Effector CD4-positive, alpha-beta T cell (primary cell): Measurements from ENCODE around the gene AVL9.
"Not testable (repeated sequence)": the region's sequence is repeated elsewhere in the genome, so short reads cannot be mapped to it uniquely, and the experiment has no call there.

Source experiments
- DNase-seq: peaks from one replicate; pipeline ENCODE4 v3.0.0-alpha.2; 2020

The AVL9 gene

DNA sequence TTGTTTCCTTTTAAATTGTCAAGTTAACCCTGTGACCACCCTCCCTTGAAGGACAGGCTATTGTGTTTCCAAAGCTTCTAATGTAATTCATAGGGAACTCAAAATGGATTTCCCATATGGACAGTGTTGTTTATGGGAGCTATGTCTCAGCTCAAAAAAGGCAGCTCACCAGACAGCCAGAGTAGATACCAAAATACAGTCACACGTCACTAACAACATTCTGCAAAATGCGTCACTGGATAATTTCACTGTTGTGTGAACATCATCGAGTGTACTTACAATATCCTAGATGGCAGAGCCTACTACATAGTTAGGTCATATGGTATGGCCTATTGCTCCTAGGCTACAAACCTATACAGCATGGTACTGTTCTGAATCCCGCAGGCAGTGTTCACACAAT lies 97.4 kb downstream of the AVL9 start:
- no peak for DNase-seq

DNA sequence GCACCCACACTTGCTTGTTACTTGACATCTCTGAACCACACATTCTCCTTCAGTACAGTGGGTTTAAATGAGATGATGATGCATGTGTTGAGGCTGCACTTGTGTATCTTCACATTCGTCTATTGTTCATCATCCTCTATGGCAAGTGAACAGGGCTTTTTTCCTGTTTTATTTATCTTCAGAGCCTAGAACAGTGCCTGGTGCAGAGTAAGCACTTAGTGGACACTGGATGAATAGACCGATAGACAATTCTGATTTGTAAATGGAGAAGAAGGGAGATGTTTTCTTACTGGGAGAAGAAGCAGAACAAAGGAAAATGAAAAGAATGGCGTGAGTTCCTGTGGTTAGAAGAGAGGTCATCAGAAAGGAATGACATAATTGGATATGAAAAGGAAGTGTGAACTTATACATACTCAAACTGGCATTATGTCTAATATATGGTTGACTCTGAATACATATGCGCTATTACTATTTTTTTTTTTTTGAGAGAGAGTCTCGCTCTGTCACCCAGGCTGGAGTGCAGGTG lies 99.7 kb downstream of the AVL9 start:
- no peak for DNase-seq

DNA sequence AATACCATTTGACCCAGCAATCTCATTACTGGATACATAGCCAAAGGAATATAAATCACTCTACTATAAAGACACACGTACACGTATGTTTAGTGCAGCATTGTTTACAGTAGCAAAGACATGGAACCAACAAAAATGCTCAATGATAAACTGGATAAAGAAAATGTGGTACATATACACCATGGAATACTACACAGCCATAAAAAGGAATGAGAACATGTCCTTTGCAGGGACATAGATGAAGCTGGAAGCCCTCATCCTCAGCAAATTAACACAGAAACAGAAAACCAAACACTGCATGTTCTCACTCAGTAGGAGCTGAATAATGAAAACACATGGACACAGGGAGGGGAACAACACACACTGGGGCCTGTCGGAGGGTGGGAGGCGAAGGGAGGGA lies 105.9 kb downstream of the AVL9 start:
- DNase-seq: not testable (repeated sequence)

DNA sequence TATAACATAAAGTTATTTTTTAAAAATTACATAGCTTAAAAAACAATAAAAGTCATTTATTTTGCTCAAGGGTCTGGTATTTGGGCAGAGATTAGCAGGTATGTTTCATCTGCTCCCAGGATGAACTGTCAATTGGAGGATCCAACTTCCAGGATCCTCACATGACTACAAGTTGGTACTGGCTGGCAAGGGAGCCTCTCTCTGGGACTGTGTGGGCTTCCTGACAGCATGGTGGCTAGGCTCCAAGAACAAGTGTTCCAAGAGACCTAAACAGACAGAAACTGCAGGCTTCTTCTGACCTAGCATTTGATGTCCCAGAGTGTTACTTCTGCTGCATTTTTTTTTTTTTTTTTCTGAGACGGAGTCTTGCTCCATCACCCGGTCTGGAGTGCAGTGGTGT lies 107.2 kb downstream of the AVL9 start:
- DNase-seq: no peak

DNA sequence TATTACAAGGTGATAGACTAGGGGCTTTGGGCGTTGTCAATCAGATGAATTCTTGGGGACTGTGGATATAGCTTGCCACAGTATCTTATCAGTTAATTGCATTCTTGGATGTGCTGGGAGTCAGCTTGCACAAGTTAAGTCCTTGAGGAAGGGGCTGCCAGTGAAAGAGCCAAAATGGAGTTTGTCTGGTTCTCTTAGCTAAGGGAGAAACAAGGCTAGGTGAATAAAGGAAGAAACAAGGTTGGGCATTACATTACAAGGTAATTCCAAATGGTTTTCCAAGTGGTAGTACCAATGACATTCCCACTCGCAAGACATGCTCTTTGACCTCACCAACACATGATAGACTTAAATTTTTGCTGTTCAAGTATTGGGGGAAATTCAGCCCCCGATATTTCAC lies 108.2 kb downstream of the AVL9 start:
- DNase-seq: not testable (repeated sequence)

DNA sequence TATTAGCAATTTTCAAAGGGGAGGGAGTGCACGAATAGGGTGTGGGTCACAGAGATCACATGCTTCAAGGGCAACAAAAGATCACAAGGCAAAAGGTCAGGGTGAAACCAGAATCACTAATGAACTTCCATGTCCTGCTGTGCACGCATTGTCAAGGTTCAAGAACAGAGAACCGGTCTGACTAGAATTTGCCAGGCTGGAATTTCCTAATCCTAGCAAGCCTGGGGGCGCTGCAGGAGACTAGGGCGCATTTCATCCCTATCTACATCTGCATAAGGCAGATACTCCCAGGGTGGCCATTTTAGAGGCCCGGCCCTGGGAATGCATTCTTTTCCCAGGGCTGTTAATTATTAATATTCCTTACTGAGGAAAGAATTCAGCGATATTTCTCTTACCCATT lies 108.8 kb downstream of the AVL9 start:
- not testable (repeated sequence) for DNase-seq

DNA sequence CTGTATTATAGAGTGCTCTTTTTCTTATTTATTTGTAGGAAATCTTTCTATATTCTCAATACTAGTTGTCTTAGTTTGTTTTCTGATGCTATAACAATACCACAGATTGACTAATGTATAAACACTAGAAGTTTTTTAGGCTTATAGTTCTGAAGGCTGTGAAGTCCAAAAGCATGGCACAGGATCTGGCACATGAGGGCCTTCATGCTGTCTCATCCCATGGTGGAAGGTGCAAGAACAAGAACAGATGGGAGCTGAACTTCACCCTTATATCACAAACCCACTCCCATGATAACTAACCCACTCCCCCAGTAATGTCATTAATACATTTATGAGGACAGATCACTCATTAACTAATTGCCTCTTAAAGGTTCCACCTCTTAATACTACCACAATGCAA lies 109.7 kb downstream of the AVL9 start:
- DNase-seq: no peak

DNA sequence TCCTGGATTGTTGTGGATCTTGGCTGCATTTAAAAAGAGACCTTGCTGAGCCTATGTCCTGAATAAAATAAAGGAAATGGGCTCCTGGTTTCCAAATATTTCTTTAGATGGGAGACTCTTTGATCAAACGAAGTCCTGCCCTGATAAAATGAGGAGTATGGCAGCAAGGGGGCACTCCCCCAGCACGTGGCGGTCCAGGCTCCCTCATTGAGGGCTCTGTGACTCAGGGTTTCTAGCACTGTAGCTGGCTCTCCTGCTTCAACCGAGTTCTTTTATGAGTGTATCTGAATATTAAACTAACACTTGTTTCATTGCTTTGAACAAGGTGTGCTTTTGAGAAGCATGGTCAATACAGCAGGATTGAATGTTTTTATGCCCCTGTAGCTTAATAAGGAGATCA lies 114.2 kb downstream of the AVL9 start:
- no peak for DNase-seq

DNA sequence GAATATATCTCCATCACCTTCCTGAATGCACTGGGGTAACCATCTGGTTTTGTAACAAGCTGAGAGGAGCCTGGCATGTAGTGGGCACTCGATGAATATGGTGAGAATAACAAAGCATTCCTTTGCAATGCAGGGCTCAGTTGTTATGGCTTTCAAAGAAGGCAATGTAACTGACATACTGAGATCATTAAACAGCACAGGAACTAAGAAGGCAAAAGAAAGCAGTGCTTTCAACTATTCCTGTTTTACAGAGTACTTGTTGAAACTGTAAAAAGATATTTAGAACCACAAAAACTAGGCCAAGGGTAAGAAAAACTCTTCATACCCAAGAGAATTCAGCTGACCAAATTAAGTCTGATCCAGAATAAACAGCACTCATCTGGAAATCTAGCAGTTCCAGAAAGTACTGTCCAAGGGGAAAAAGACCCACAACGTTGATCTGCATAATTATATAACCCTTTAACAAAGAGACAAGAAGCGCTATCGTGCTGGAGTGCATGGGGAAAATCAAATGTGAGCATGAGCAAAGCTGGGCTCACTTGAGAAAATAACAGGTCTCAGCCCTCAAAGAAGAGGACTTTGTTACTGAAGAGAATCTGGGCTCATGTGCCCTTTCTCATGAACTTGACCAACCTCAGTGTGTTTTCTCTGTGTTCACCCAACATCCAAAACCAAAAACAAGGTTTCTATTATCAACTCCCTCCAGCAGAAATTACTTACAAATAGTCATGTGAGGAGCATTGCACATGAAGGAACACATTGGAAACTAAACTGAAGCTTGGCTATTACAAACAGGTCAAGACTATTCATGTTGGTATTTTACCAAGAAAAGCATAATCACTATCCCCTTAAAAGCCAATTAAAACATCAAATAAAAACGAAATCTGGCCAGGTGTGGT lies 116.2 kb downstream of the AVL9 start:
- DNase-seq: no peak

DNA sequence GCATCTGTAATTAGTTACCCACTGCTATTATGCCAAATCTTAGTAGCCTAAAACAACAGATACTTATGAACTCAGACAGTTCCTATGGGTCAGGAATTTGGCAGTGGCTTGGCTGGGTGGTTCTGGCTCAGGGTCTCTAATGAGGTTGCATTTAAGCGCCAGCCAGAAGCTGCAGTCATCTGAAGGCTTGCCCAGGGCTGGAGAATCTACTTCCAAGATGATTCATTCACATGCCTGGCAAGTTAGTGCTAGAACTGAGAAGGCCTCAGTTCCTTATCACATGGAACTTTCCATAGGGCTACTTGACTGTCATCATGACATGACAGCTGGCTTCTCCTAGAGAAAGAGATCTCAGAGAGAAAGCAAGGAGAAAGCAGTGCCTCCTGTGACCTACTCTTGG lies 121.3 kb downstream of the AVL9 start:
- DNase-seq: no peak

DNA sequence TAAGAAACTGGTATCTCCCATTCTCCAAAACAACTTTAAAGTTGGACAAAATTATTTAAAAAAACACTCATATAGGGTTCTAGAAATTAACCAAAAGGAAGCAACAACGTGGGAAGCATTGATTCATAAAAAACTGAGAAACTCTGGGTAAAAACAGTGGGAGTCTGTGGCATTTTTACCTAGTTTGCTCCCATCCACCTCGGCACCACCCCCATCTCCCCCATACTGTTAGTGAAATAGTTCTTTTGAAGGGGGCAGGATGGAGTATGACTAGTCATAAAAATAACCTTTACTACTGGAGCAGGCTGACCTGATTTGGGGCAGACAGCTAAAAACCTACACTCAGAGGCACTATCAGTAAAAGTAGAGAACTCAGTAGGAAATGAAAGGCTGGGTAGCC lies 123.2 kb downstream of the AVL9 start:
- DNase-seq: no peak

DNA sequence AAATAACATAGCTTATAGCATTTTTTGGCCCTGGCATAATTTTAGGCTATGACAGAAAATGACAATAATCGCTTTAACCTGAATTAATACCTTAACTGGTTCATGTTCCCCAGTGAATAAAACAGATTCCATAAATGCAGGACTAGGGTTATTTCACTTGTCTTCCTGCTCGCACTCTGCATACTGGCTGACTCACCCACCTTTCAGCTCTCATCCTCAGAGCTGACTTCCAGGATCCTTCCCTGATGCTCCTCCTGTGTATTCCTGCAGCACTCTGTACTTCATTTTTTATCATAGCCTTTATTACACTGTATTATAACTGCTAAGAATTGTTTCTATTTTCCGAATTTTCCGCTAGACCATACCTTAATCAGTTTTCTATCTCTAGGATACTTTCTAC lies 123.7 kb downstream of the AVL9 start:
- DNase-seq: no peak

DNA sequence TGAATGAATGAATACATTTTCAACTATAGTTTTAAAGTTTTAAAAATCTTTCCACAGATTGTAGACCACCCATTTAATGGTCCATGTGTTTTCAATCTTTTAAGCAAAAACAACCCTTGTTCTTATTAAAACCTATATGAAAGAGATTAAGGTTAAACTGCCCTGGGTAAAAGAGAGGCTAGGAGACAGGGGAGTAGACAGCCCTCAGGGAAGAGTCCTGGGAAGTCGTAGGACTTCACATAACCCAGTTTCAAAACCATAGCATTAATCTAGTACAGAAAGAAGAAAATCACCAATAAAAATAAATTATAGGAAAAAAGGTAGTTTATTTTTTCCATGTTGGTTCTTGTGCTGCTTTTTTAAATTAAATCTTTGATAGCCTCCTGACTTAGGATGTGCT lies 124.1 kb downstream of the AVL9 start:
- not testable (repeated sequence) for DNase-seq

DNA sequence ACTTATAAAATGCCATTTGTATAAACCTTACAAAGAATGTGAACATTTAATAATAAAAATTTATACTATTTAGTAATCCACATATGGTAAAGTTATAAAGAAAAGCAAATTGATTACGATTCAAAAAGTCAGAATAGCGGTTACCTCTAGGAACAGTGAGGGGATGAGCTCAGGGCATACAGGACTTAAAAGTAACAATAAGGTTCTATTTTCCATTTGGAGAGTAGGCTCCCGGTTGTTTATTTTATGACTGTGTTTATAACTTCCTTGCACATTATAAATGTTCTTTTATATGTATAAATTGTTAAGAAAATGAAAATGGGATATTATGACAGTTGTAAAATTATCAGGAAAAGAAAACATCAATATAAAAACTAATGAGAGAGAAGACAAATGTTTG lies 135.7 kb downstream of the AVL9 start:
- no peak for DNase-seq

DNA sequence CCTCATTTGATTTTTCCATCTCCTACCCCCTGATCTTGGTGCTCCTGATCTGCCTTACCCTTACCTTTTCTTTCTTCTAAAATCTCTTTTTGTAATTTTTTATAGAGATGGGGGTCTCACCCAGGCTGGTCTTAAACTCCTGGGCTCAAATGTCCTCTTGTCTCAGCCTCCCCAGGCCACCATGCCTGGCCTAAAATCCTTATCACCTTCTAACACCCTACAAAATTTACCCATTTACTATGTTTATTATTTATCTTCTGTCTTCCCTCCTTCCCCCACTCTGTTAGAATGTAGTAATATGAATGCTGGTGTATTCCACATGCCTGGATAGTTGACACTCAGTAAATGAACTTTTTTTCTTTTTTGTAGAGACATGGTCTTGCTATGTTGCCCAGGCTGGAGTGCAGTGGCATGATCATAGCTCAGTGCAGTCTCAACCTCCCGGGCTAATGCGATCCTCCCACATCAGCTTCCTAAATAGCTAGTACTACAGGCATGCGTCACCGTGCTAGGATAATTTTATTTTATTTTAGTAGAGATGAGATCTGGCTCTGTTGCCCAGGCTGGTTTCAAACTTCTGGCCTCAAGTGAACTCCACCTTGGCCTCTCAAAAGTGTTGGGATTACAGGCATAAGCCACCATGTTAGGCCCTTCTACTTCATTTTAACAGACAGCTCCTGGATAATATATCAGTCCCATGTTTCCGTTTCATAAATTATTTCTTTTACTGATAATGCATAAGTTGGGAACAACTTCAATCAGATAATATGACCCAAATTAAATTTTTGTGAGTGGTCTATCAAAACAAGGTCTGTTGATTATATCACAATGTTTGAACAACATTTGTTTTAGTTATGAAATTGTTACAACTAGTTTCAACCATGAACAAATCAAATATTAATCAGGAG lies 136.6 kb downstream of the AVL9 start:
- DNase-seq: not testable (repeated sequence)

DNA sequence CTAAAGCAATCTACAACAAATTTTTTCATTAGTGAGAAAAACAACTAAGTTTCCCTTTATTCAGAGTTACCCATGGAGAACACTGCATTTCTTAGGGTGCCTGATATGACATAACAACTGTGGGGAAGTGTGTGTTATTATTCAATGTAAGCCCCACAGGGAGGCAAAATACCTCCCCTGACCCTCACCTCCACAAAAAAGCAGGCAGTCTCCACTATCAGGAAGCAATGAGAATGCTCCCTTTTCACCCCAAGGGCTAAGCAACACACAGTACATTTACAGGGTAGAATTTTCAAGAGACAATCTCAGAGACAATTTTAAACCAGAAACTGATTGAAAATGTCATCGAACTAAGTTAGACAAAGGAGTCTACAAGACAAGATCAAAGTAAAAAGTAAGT lies 138.2 kb downstream of the AVL9 start:
- not testable (repeated sequence) for DNase-seq

DNA sequence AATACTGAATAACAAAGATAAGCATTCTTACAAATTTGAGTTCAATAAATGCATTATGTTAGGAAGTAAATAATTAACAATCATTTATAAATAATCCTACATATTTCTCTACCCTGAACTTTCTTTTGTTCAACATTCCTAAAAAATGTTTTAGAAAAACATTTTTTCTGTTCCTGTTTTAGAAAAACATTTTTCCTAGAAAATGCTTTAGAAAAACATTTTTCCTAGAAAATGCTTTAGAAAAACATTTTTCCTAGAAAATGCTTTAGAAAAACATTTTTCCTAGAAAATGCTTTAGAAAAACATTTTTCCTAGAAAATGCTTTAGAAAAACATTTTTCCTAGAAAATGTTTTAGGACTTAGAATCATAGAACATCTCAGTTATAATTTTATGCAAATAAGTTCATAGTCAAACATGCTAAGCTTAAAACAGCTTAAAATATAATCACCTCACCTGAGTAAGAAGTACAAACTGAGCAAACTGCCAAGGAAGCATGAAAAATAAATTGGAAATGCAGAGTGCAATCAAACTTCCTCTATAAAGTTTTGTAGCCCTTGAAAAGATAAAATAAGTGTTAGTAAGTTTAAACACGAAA lies 139.6 kb downstream of the AVL9 start:
- not testable (repeated sequence) for DNase-seq

DNA sequence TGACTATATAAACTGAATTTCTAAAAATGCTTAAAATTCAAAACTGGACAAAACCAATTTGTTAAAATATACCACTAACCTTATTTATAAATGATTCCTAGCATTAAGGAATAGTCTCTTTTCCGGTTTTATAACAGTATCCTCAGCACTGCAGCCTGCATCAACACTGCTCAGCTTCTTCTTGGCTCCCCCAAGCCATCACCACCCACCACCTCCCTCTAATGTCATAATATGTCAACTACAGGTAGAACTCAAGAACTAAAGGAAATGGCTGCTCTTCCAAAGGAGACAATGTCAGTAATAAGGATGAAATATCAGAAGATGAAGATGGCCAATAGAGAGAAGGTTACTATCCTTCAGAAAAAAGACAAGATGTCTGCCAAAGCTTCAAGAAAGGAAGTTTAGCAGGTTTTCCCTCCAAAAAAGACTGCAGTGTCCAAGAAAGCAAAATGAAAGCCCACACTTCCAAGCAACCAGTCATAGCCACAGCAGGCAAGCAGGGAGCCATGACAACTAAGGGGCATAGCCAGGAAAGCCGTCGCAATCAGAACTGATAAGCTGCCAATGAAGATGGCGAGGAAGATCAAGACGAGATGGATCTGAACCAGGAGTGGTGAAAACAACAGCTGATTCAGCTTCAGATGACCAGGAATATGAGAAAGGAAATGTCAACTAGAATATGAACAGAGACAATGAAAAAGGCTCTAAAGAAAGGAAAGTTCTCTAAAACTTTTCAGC lies 141.6 kb downstream of the AVL9 start:
- not testable (repeated sequence) for DNase-seq

DNA sequence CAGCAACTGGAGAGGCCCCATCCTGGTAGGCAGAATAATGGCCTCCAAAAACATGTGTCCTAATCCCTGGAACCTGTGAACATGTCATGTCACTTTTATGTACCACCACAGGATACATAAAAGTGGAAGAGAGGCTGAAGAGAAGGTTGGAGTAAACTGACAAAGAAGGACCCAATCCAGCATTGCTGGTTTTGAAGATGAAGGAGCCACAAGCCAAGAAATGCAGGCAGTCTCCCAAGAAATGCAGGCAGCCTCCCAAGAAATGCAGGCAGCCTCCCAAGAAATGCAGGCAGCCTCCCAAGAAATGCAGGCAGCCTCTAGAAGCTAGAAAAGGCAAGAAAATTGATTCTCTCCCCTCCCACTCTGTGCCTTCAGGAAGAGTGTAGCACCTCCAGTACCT lies 142.3 kb downstream of the AVL9 start:
- DNase-seq: not testable (repeated sequence)
